Activated CD4-positive, alpha-beta T cell treated with anti-CD3 and anti-CD28 coated beads for 36 hours (primary cell): ENCODE data around the gene PLXDC2. TPM values are rescaled to one million over a fixed set of nuclear protein-coding genes. Genes with fewer than 3 reads are reported as not detected.

Experiments used
- ATAC-seq: fragments of 200-7000 bp; cut with Tn5 transposase; one replicate; pipeline ENCODE4 v1.10.0; 2021; ENCODE audit warnings: mild to moderate bottlenecking, moderate library complexity
- CTCF ChIA-PET: fragments of 350-600 bp; sonication (Branson Sonifier 250); formaldehyde crosslinking; loops from one replicate; lab custom pipeline; 2021; ENCODE audit warnings: antibody characterized with exemption; lab: Charles Lee
- POLR2A ChIA-PET: fragments of 350-600 bp; sonication (Branson Sonifier 250); formaldehyde crosslinking; loops from one replicate; lab custom pipeline; 2021; ENCODE audit warnings: antibody characterized with exemption, inconsistent platforms; lab: Charles Lee
- DNase-seq: peaks from one replicate; pipeline ENCODE4 v3.0.0-alpha.2; 2020
- H3K27ac Mint-ChIP-seq: one replicate; pipeline ENCODE4 v1.8.0; 2021; ENCODE audit warnings: mixed read lengths
- H3K27me3 Mint-ChIP-seq: one replicate; pipeline ENCODE4 v1.8.0; 2021; ENCODE audit warnings: mixed read lengths
- H3K36me3 Mint-ChIP-seq: one replicate; pipeline ENCODE4 v1.8.0; 2021; ENCODE audit warnings: low read depth, mixed read lengths
- H3K4me1 Mint-ChIP-seq: one replicate; pipeline ENCODE4 v1.8.0; 2021; ENCODE audit warnings: mixed read lengths
- H3K4me3 Mint-ChIP-seq: one replicate; pipeline ENCODE4 v1.8.0; 2021; ENCODE audit warnings: mild to moderate bottlenecking, moderate library complexity, mixed read lengths
- H3K9me3 Mint-ChIP-seq: one replicate; pipeline ENCODE4 v1.8.0; 2021; ENCODE audit warnings: low read depth, mixed read lengths
- intact Hi-C, 2 experiments: fragments of 100-400 bp; cut with DNase I in 1 of 2; cut with micrococcal nuclease in 1 of 2; formaldehyde crosslinking; loops; one replicate each; pipeline versions ENCODE4 v1.14.2 to v1.15.1; 2022 to 2024; cut with DNase I, micrococcal nuclease
- total RNA-seq, 2 experiments: library from RNA; stranded (reverse); gene quantifications; one replicate each; pipeline ENCODE4 v1.2.3, GENCODE V29; 2021

PLXDC2 gene
- total RNA-seq, 2 experiments from 2014 or later: not detected

DNA sequence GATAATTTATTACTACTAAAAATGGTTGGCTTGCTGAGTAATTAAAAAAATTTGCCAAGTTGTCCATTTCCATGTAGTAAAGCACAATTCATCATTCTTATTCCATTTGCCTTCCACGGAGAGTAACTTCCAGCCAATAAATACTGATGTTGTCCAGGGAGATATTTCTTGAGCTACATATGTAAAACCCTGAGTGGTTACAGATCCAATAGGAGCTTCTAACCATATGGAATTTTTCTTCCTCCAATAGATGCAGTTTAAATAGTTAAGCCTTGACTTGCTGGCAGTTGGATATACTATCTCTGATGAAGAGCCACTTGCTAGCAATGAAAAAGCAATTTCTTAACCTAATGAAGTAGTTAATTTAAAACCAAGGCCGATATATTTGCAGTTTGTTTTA, 271.1 kb downstream of the PLXDC2 start:
- no peak for ATAC-seq
- H3K9me3 Mint-ChIP-seq: no peaks in the 10 kb centered on the region
- CTCF ChIA-PET: no interaction called here
- no peaks in the 10 kb centered on the region for H3K4me1 Mint-ChIP-seq
- POLR2A ChIA-PET: no interaction called here
- H3K27ac Mint-ChIP-seq: no peak overlapping the region
- H3K4me3 Mint-ChIP-seq: no peak overlapping the region
- no peaks in the 10 kb centered on the region for H3K36me3 Mint-ChIP-seq
- DNase-seq: no peak
- no peaks in the 10 kb centered on the region for H3K27me3 Mint-ChIP-seq
- intact Hi-C loops: no loop called here

DNA sequence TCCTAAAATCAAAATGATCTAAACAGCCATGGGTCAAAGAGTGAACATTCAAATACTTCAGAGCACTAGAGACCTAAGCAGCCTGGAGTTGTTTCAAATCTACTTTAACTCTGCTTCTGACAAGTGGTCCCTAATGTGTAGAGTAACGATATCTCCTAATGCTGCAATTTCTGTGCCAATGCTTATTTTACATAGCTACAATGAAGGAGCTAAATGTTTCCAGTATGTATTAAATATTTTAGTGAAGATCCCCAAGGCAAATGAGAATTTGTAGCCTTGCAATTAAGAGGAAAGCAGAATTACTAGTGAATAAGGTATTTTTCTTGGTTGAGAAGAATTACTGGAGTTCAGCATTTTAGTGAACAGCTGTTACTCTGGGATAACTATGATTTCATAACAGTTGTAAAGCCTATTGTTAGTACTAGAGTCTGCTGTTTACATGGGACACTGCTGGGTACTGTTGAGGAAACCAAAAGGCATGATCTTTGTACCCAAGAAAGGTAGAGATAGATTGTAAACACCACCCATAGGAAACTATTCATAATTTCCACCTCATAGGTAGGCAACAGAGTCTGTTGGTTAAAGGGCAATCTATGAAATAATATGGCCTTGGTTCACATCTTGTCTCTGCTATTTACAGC, 271.9 kb downstream of the PLXDC2 start:
- CTCF ChIA-PET: no interaction called here
- DNase-seq (no peak), ATAC-seq (no peak)
- Mint-ChIP-seq H3K27me3 (no peaks in the 10 kb centered on the region), H3K4me3 (no peak overlapping the region), H3K36me3 (no peaks in the 10 kb centered on the region), H3K27ac (no peak overlapping the region), H3K9me3 (no peaks in the 10 kb centered on the region), H3K4me1 (no peaks in the 10 kb centered on the region)
- intact Hi-C loops: no loop called here
- POLR2A ChIA-PET: no interaction called here

DNA sequence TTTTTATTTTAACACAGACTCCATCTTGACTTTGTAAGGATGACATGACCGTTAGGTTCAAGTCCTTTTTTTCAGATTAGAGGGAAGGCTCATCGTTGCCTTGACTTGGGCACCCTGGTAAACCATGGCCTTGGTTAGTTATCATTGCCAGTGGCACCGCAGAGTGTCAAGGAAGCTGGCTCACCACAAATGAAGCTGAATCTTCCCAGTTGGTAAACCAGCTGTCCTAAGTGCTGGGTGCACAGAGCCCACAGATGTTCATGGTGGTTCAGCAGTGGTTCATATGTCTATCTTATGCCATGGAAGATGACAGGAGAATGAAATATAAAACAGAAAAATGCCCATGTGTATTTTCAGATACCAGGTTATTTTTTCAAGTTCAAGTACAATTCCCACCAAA, 273.6 kb downstream of the PLXDC2 start:
- POLR2A ChIA-PET: no interaction called here
- Mint-ChIP-seq H3K36me3 (no peaks in the 10 kb centered on the region), H3K27ac (no peak overlapping the region), H3K4me1 (no peaks in the 10 kb centered on the region), H3K4me3 (no peak overlapping the region), H3K9me3 (no peaks in the 10 kb centered on the region), H3K27me3 (no peaks in the 10 kb centered on the region)
- ATAC-seq (no peak), DNase-seq (no peak)
- intact Hi-C loops: no loop called here
- CTCF ChIA-PET: no interaction called here

DNA sequence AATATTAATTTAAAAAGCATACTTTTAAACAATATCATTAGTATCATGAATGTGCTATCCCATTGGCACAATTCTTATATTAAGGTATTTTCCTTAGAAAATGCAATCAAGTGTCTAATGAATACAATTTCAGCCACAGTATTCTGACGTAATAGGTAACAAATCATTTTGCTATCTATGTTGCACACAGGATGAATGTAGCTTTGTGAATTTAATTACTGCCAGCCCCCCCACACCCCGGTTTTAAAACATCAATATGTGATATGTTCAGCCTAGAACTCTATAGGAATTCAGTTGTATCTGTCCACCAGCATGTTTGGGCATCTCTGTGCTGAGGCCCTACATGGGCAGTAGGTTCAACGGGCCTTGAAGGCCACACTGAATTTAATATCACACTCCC, 274.6 kb downstream of the PLXDC2 start:
- Mint-ChIP-seq H3K9me3 (no peaks in the 10 kb centered on the region), H3K36me3 (no peaks in the 10 kb centered on the region), H3K4me3 (no peak overlapping the region), H3K27ac (no peak overlapping the region), H3K27me3 (no peaks in the 10 kb centered on the region), H3K4me1 (no peaks in the 10 kb centered on the region)
- no peak for ATAC-seq
- no peak for DNase-seq
- CTCF ChIA-PET: interaction anchor here (0.6 kb wide), 1 partner anchor 210 kb away, joined by 3 read pairs; no protein-coding TSS in a partner anchor
- POLR2A ChIA-PET: no interaction called here
- intact Hi-C loops: no loop called here

DNA sequence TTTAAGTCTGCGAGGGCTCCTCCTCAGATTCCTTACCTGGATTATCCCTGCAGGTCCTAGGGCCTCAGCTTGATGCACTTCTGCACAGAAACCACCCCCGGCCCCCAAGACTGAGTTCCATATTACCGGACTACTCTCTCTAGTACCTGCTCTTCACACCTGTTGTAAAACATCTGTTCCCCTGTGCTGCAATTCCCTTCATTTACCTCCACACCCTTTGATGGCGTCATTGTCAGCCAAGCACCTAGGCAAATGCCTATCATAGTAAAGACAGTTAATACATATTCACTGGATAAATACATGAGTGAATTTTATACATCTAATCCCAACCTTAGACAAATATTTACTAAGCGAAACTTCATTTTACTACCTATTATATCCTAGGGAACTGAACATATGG, 275.5 kb downstream of the PLXDC2 start:
- no peaks in the 10 kb centered on the region for H3K36me3 Mint-ChIP-seq
- POLR2A ChIA-PET: no interaction called here

DNA sequence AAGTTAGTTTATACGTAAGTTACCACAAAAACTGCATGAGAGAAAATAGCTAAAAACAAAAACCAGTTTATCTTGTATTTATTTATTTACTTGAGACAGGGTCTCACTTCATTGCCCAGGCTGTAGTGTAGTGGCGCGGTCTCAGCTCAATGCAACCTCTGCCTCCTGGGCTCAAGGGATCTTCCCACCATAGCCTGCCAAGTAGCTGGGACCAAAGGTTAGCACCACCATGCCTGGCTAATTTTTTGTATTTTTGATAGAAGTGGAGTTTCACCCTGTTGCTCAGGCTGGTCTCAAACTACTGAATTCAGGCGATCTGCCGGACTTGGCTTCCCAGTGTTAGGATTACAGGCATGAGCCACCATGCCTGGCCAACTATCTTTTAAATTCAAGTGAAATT, 277.4 kb downstream of the PLXDC2 start:
- DNase-seq (no peak), ATAC-seq (no peak)
- Mint-ChIP-seq H3K27ac (no peak overlapping the region), H3K27me3 (no peaks in the 10 kb centered on the region), H3K9me3 (no peaks in the 10 kb centered on the region), H3K36me3 (no peaks in the 10 kb centered on the region), H3K4me1 (no peaks in the 10 kb centered on the region), H3K4me3 (no peak overlapping the region)
- intact Hi-C loops: no loop called here
- POLR2A ChIA-PET: no interaction called here
- CTCF ChIA-PET: no interaction called here

More for the DNA sequence above, 275.5 kb downstream of the PLXDC2 start:
- Mint-ChIP-seq H3K9me3 (no peaks in the 10 kb centered on the region), H3K27ac (no peak overlapping the region), H3K4me1 (no peaks in the 10 kb centered on the region), H3K27me3 (no peaks in the 10 kb centered on the region), H3K4me3 (no peak overlapping the region)
- CTCF ChIA-PET: no interaction called here
- intact Hi-C loops: no loop called here
- DNase-seq: no peak
- ATAC-seq: no peak

DNA sequence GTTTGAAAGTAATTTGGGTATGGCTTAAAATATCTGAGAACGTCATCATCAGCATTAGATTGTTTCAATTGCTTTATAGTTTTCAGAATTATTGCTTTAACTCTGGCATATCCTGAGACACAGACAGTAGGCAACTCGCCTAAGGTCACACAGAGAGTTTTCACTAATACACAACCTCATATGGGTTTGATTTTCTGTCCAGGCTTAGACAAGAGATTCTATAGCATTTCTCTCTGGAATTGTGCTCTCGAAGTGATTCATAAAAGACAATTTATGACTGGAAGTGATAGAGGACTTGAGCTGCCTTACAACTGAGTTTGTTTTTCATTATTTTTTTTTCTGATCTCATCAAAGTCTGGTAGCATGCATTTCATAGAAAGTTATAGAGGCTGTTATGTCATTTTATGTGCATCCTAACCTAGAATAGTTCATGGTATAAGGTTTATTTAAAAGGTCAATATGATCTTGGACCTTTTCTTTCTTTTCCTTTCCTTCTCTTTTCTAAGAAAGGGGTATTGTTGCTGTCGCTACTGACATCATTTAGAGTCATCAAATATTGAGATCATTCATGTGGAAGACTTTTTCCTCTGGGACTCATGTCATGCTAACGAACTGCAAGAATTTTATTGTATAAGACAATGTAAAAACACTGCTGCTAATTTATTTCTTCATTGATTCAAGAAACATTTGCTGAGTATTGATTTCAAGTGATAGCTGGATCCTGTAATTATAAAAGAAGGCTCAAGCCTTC, 278.2 kb downstream of the PLXDC2 start:
- no peak for ATAC-seq
- Mint-ChIP-seq H3K9me3 (no peaks in the 10 kb centered on the region), H3K4me1 (no peaks in the 10 kb centered on the region), H3K27ac (no peak overlapping the region), H3K27me3 (no peaks in the 10 kb centered on the region), H3K36me3 (no peaks in the 10 kb centered on the region), H3K4me3 (no peak overlapping the region)
- CTCF ChIA-PET: interaction anchor here (0.9 kb wide), 1 partner anchor 17 kb away, joined by 3 read pairs; no protein-coding TSS in a partner anchor
- DNase-seq: no peak
- POLR2A ChIA-PET: no interaction called here
- intact Hi-C loops: no loop called here

DNA sequence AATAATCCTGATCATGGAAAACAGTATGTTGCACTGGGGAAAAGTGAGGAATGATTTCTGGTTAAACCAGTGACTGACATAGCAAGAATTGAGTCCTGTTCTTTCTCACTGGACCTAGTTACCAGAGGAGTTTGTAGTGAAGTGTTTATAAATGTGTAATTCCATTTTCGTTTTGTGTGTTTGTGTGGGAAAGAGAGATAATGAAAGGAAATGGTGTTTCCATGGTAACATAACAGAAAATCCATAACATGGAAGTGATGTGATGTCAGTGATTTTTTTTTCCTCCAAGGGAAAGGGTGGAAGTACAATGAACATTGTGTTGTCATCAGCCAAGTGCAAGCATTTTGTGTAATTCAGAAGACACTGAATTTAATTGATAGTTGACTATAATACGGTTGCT, 283.9 kb downstream of the PLXDC2 start:
- no peak overlapping the region for H3K27ac Mint-ChIP-seq
- POLR2A ChIA-PET: no interaction called here

DNA sequence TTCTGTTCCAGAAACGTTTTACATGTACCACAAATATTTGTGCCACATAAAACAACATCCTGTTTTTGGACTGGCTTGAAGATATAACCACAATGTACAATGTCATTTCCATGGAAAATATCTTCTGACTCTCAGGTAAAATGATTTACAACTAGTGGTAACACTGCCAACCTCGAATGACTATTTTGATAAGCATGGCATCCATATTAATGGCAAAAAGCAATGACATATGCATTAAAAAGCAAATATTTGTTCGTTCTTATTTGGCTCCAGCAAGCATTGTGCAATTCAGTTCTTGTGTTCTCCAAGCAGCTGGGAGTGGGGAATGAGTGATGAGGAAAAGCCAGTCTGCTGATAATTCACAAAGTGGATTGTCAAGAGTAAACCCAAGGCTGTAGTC, 289.0 kb downstream of the PLXDC2 start:
- ATAC-seq (no peak), DNase-seq (no peak)
- ChIA-PET CTCF (no interaction called here), POLR2A (no interaction called here)
- H3K9me3 Mint-ChIP-seq: no peaks in the 10 kb centered on the region
- no peak overlapping the region for H3K4me3 Mint-ChIP-seq
- no peaks in the 10 kb centered on the region for H3K27me3 Mint-ChIP-seq
- no peak overlapping the region for H3K27ac Mint-ChIP-seq
- intact Hi-C loops: no loop called here
- no peaks in the 10 kb centered on the region for H3K4me1 Mint-ChIP-seq
- H3K36me3 Mint-ChIP-seq: no peaks in the 10 kb centered on the region

More for the DNA sequence above, 283.9 kb downstream of the PLXDC2 start:
- no peak for ATAC-seq
- Mint-ChIP-seq H3K9me3 (no peaks in the 10 kb centered on the region), H3K4me1 (no peaks in the 10 kb centered on the region), H3K4me3 (no peak overlapping the region), H3K36me3 (no peaks in the 10 kb centered on the region), H3K27me3 (no peaks in the 10 kb centered on the region)
- intact Hi-C loops: no loop called here
- CTCF ChIA-PET: no interaction called here
- no peak for DNase-seq

DNA sequence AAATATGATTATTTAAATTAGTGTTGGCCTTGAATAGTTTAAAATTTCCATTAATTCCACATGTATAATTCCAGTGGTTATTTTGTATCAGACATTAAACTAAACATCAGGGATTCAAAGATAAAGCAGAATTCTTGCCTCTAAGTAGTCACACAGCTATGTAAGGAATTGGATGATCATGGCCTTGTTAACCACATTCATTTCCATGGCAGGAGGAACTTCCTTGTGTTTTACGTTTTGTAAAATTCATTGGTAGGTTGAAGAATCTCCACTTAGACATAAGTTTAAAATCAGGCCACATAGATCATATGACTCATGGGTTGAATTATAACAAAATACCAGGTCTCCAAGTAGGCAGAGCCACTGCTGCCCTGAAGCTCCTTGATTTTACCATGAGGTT, 289.7 kb downstream of the PLXDC2 start:
- POLR2A ChIA-PET: no interaction called here
- Mint-ChIP-seq H3K4me3 (no peak overlapping the region), H3K36me3 (no peaks in the 10 kb centered on the region), H3K27me3 (no peaks in the 10 kb centered on the region), H3K9me3 (no peaks in the 10 kb centered on the region), H3K27ac (no peak overlapping the region), H3K4me1 (no peaks in the 10 kb centered on the region)
- CTCF ChIA-PET: no interaction called here
- no peak for ATAC-seq
- no peak for DNase-seq
- intact Hi-C loops: no loop called here

DNA sequence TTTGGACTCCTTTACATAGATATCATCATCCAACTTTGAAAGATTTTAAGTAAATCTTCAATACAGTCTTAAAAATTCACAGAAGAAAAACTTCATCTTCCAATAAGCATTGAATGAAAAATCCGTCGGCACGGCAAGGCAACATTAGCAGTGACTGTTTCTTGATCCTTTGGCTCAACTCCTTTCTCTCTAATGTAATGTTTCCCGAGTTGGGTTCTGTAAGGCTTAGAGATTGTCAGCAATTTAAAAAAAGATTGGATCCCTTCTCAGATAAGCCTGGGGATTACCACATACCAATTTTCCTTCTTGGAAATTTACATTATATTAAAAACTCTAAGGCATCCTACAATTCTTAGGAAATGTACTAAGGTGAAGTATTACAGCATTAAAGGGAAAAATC, 291.8 kb downstream of the PLXDC2 start:
- ChIA-PET POLR2A (no interaction called here), CTCF (no interaction called here)
- Mint-ChIP-seq H3K27me3 (no peaks in the 10 kb centered on the region), H3K9me3 (peaks cover 2% of the 10 kb centered on the region), H3K27ac (no peak overlapping the region), H3K4me1 (no peaks in the 10 kb centered on the region), H3K4me3 (no peak overlapping the region), H3K36me3 (no peaks in the 10 kb centered on the region)
- ATAC-seq (no peak), DNase-seq (no peak)
- intact Hi-C loops: no loop called here

DNA sequence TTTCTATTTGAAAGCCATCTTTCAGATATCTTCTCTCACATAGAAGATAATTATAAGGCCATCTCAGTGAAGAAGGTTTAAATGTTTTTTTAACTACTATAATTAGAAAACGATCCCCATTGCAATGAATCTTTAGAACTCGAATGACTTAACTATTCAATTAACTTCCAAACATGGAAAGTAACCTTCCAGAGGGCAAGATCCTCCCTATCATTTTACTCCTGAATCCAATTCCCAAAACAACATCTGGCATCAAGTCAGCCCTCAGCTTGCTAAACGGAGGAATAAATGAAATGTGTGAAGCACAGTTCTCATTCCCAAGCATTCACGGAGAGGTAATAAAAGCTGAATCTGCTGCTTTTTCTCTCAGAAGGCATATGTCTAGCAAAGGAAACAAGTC, 293.4 kb downstream of the PLXDC2 start:
- intact Hi-C loops: no loop called here
- no peak overlapping the region for H3K4me3 Mint-ChIP-seq
- ChIA-PET CTCF (no interaction called here), POLR2A (no interaction called here)
- DNase-seq: no peak
- no peaks in the 10 kb centered on the region for H3K4me1 Mint-ChIP-seq
- no peaks in the 10 kb centered on the region for H3K36me3 Mint-ChIP-seq
- peaks cover 2% of the 10 kb centered on the region for H3K9me3 Mint-ChIP-seq
- H3K27ac Mint-ChIP-seq: no peak overlapping the region
- ATAC-seq: no peak
- H3K27me3 Mint-ChIP-seq: no peaks in the 10 kb centered on the region
